Measurements from ENCODE around the gene OR51B6.
"Not testable (repeated sequence)": the region's sequence is repeated elsewhere in the genome, so short reads cannot be mapped to it uniquely, and the experiment has no call there.

The OR51B6 gene

DNA sequence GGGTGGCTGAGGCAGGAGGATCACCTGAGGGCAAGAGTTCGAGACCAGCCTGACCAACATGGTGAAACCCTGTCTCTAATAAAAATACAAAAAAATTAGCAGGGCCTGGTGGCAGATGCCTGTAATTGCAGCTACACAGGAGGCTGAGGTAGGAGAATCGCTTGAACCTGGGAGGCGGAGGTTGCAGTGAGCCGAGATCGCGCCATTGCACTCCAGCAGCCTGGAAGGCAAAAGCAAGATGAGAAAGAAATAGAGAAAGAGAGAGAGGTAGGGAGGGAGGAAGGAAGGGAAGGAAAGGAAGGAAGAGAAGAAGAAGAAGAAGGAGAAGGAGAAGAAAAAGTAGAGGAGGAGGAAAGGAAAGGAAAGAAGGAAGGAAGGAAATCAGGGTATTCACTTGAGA, 15.1 kb downstream of the OR51B6 start:
- not testable (repeated sequence) for DNase-seq

DNA sequence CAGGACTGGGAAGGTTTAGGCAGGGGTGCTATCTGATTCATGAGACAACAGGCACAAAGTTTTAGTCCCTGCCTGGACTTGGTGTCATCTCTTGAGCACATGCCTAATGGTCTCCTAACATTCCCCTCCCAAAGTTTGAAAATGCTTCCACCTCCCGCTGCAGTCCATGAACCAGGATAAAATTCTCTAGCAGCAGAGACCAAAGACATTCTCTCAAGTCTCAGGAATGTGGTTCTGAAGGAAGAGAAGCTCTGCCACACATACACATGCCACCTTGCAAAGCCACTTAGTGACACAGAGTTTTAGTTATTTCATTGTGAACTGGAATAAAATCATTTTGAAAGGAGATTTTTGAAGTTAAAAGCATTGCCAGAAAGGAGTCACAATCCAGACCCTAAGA, 15.5 kb downstream of the OR51B6 start:
- no peak for DNase-seq

DNA sequence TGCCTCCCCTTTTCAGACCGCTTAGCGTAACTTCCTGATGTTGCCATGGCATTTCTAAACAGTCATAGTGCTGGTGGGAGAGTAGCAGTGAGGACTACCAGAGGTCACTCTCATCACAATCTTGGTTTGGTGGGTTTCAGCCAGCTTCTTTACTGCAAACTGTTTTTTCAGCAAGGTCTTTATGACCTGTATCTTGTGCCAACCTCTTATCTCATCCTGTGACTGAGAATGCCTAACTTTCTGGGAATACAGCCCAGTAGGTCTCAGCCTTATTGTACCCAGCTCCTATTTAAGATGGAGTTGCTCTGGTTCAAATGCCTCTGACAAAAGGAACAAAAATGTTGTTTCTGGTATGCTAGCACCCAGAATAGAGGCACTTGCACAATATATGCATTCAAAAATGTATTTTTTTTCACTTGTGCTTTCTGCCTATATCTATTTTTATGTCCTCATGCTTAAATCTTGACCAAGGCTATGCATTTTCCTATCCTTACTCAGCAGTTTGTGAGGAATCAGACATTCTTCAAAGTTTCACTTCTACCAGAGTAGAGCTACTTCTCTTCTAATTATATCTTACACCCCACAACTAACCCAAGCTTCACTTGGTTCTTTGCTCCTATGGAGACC, 16.3 kb downstream of the OR51B6 start:
- no peak for DNase-seq

DNA sequence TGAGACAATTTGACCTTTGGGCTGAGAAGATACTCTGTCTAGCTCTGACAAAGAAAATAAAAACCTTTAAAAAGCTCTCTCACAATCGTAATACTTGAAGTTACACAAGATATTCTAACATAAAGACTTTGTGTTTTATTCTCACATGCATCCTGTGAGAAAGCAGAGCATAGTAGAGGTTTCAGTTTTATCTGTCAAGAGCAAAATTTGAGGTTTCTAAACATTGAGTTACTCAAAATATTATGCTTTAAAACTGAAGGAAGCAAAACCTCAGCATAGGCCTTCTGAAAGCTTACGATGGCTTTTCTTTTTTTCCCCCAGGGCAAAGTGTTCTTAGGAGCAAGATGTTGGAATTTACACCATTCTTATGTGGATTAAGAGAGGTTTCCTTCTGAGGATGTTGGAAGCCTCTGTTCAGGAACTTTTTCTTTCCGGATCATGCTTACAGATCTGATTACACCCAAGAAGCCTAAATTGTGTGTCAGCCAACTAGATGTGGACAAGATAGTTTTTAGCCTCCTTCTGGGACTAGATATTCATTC, 17.3 kb downstream of the OR51B6 start:
- DNase-seq: no peak

DNA sequence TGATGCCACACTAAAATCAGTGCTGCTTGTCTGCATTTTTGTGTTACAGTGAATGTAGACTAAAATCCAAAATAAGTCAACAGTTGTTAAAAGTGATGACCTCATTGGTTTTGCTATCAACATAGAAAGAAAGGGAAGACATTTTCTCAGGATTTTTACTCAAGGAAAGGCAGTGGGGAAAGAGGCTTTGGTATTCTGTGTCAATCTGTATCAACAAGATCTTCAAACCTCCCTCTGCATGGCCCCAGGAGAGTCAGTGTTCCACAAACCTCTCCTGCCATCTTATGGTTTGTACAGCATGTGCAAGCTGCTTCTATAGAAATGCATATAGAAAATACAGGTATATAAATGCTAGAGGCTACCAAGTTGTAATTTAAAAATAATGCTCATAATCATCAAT, 18.5 kb downstream of the OR51B6 start:
- no peak for DNase-seq

DNA sequence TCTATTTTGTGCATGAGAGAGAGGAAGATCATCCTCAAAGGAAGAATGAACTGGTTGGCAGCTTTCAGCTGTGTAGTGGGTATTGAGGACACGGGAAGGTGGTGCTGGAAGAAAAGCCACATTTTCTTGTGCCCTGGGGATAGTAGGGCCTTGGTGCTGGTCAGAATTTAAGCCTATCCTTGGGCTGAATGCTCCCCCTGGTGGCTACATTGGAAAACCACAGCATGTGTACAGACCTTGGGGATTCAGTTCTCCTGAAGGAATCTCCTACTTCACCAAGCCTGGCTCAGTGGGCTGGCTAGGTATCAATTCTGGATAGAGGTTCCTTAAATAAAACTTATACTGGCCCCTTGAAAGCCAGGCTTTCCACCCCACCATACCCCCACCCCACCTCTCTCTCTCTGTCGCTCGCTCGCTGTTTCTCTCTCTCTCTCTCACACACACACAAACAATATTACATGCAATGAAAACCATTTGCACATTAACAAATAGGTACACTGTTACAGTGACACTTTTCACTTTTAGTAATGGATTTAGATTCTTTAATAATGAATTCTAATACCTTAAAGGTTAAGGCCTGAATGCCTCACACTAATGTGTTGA, 29.5 kb downstream of the OR51B6 start:
- peak; percentile 20 for DNase-seq

DNA sequence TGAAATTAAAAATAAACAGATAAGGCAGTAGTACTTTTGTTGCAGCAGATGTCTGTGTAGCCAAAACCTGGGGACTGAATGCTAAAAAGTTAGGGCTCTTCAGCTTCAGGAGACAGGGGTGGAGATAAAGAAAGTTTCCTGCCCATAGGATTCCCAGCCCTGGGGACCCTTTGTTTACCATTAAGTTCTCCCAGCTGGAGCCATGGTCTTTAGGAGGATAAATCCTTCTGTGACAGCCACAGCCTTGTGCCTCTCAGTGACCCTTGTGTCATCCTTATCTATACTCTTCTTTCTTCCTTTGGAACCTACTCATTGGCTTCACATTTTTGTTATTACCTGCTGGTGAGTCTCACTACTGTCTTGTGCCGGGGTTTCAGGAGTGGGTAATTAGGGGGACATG, 32.3 kb downstream of the OR51B6 start, which contains the start of gene OR51M1:
Gene OR51M1, plus strand, starts transcription at position 237 of the 400 bp plus-strand sequence. CDS start 5,587 bp downstream, outside the sequence.
- no peak for DNase-seq

DNA sequence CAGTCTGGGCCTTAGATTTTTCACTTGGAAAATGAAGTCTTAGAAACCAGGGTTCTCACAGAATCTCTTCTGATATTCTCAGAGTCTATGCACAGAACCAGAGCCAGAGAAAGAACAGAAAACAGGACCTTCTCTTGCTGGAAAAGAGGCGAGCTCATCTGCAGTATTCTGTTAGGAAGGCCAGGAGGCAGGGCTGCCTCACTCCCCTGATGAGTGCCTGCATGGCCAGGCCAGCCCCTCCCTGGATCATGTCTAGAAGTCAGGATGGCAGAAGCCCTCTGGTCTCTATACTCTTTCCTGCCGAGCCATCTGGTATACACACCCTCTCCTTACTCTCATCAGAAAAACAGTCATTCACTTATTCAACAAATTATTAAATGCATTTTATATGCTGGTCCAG, 33.0 kb downstream of the OR51B6 start:
- no peak for DNase-seq

DNA sequence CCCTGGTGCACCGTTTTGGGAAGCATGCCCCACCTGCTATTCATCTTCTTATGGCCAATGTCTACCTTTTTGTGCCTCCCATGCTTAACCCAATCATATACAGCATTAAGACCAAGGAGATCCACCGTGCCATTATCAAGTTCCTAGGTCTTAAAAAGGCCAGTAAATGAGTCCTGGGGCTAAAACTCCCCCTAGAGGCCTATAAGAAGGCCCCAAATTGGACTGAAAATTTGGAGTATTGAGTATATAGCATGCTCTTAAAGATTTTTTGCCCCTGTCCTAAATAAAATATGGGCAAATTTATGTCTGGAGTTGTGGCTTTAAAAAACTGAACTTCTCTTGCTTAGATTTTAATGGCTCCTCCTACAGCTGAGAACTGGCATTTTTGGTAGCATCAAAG, 38.9 kb downstream of the OR51B6 start:
- no peak for DNase-seq

DNA sequence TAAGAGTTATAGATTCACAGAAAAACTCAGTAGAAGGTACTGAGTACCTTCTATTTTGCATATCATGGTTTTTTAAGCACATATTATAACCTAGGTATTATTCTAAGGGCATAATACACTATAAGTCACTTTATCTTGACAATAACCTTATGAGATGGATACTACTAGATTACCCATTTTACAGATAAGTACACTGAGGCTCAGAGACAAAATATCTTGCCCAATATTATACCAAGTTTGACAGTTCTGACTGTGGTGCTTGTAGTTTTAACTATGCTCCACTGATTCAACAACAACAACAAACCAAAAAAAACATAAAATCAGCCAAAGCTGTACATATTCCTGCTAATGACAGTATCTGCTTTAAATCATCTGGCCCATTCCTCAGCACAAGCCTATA, 42.8 kb downstream of the OR51B6 start:
- no peak for DNase-seq

DNA sequence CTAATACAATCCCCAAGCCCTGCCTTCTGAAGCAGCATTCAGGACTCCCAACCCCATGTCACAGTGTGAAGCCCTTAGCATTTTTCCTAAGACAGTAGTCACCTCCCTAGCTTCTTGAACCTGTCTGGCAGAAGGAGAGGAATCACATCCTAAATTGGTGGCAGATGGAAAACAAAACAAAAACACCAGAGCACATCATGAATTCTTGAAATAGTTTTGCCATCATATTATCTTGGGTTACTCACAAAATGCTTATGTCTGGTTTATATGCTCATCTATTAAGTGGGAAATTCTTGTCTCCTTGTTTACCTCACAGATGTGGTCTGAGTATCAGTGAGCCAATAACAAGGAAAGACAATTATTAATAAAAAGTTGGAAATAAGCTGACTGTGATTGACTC, 47.6 kb downstream of the OR51B6 start:
- no peak for DNase-seq
